HTERT RPE-1 (cell line): ENCODE results near the gene ACTA2.

ENCODE experiments used
- in situ Hi-C: fragments of 300-500 bp; cut with MboI; formaldehyde crosslinking; loops from 4 replicates; pipeline ENCODE4 v1.14.3; 2020; ENCODE audit warnings: low sequenced_read_pairs

The ACTA2 gene

DNA sequence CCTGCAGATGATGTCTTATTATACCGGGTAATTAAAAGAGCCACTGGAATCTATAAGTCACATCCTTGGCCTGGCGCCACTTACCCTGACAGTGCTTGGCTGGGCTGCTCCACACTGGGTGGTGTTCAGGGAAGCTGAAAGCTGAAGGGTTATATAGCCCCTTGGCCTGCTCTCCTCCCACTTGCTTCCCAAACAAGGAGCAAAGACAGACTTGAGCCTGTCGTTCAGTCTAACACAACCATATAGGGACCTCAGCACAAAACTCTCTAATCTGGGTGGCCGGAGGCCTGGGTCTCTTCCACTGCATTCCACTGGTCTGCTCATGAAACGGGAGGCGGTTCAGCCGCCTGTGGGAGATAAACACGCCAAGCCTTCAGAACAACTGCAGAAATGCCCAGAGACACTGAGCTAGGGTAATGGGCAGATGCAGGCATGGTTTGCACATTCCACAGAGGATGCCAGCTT lies at the start of gene ACTA2:
Gene ACTA2 (minus strand): TSS at position 127 of the 465 bp plus-strand sequence. CDS start 3,843 bp downstream, outside the sequence.
- in situ Hi-C loops, result no loop called here

DNA sequence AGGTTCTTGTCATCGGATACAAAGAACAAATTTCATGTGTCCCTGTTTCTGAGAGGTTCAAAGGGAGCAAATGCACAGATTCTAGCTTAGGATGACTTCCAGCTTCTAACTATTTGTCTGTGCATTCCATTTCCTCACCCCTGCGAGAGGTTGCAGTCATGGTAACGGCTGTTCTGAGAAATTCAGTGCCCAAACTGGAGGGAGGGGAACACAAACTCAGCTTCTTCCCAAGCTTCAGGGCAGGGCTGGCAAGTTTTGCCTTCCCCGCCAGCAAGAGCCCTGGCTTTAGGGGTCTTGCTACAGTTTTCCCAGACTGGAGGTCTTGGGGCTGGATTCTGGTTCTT lies 49.1 kb upstream of the ACTA2 start:
- in situ Hi-C loops, result no loop called here

DNA sequence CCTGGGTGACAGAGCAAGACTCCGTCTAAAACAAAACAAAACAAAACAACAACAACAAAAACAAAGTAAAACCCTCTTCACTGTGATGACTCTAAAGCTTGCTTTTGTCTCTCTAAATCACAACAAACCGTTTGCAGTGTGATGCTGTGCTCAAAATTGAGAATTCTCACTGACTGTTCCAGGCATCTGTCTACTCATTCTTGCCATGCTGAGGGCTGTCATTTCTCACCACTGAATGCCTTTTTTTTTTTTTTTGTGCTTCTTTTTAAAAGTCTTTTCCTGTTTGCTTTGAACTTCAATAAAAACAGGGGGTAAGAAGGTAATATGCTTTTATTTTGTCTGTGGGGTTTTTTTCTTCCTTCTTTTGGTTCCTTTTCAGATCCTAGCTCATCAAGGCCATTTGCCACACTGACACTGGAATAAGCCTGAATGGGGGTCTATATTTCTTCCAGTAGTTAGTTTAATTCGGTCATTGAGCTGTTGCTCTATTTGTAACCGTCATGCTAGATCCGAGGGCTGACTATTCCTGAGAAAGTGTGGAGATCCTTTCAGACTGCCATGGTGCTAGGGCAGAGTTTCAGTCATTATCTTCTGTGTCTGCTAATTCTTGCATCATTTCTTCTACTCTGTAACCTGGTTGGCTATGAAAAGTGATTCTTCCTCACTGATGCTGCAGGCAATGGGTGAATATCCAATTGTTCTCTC lies 48.6 kb upstream of the ACTA2 start:
- in situ Hi-C loops, result no loop called here

DNA sequence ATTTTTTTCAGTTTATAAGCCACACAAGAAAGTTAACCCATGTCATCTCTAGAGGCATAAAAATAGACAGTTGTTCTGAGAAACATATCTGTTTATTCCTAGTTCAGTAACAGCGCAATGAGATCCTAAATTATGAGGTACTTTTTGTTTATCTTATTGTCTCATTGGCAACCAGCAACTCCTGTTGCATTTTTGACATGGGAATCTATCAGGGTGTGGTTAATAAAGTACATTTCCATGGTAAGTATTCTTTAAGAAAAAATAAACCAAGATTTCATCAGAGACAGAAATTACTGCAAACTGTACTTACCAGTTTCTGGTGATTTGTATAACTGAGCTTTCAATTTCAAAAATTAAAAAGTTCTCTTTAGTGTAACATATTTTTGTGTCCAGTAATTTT lies 47.1 kb upstream of the ACTA2 start:
- in situ Hi-C loops, result no loop called here

DNA sequence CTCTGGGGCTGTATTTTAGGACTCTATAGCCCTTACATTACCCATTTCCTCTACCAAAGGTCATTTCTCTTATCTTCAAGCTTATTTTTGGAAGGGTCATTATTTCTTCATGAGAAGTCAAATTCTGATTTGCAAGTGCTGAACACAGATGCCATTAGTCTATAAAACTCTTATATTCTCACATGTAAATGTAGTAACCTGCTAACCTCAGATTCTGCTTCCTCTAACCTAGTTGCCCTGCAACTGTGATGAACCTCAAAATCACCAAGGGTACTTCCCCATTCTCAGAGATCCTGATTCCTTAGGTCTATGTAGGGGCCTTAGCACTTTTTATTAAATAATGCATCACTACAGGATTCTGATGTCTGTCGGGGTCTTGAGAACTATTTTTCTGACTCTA lies 44.4 kb upstream of the ACTA2 start:
- in situ Hi-C loops, result no loop called here

DNA sequence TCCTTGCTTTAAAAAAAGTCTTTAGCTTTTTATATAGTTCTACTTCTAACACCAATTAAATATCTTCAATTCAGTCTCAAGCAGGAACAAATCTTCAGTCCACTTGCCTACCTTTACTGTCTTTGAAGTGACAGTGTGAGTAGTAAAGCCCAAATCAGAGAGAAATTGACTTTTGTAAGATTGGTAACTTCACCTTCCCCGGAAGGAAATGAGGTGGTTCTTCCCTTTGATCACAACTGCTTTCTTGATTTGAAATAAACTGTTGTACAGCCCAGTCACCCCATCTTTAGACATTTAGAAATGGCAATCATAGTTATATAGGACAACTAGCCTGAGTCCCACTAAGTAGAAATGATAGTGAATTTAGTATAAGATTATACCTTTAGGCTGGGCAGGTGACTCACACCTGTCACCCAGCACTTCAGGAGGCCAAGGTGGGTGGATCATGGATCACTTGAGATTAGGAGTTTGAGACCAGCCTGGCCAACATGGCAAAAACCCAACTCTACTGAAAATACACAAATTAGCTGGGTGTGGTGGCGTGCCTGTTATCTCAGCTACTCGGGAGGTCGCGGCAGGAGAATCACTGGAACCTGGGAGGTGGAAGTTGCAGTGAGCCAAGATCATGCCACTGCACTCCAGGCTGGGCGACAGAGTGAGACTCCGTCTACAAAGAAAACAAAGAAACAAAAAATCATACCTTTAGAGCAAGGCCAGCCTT lies 42.7 kb upstream of the ACTA2 start:
- in situ Hi-C loops, result no loop called here

DNA sequence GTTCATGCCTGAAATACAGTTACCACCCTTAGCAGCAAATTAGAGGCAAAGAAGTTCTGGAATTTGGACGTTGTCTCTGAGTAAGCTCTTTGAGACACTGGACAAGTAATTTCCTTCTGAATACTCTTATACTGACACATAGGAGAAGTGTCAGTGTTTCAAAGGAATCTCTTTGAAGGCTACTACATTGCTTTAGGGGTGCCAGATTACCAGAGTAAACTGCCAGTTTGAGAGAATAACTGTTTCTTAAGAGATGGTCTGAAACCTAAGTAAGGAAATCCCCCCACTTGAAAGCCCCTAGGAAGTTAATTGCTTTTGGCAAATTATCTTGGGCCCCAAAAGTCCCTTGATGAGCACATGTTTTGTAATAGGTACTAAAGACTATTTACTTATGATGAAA lies 41.4 kb upstream of the ACTA2 start:
- in situ Hi-C loops, result no loop called here

DNA sequence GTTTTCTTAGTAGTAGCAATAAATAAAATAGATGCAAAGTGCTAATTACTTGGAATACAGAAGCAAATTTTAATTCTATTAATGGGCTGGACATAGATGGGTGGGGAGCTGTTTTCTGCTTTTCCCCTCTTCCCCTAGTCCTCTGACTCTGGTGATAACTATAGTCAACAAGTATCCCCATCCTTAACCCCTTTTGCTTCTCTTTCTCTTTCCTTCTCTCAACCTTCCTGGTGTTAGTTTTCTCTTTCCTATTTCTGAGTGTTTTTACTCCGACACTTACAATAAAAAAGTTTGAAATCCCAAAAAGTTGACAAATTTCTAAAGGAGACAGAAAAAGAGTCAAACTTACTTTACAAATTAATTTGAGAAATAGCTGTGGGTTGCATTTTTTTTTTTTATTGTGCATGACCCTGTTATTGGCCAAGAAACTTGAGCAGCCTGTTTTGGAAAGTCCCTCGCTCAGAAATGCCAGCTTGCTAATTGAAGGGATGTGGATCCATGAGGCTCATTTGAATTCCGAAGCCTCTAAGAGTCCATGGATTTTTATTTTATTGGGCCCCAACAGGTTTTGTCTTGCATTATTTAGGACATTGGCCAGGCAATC lies 40.5 kb upstream of the ACTA2 start:
- in situ Hi-C loops, result no loop called here

DNA sequence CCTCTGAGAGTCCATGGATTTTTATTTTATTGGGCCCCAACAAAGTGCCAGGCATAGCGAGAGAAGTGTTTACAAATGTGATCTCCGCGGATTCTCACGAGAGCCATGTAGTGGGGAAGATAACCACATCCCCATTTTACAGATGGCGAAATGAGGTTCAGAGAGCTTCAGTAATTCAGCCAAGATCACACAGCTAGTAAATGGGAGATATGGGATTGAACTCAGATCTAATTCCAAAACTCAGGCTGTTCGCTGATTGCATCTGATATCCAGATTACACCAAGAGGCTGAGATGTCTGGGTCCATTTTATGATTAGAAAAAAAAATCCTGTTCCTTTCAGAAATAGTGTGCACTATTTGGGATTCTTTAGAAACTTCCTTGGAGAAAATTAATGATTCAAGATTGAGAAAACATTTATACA lies 39.3 kb upstream of the ACTA2 start:
- in situ Hi-C loops, result no loop called here

DNA sequence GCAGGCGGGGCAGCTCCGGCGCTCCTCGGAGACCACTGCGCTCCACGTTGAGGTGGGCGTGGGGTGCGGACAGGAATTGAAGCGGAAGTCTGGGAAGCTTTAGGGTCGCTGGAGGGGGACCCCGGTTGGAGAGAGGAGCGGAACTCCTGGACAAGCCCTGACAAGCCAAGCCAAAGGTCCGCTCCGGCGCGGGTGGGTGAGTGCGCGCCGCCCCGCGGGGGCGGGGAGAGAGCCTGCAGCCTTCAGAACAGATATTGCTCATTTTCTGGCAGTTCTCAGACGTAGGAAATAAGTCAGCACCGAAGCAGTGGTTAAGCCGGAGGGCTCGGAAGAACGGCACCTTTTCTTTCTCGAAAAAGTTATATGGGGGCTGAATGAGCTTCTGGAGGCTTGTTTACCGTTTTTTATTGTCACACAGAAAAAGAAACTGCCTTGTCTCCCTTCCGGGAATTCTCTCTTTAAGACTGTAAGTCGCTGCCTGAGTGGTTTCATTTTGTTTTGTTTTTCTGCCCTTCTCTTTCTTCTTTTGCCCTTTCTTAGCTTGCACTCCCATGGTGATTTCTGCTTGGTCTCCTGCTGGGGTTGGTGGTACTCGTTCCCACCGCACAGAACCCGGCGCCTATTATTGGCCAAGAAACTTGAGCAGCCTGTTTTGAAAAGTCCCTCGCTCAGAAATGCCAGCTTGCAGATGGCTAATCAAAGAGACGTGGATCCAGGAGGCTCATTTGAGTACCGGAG lies 38.8 kb upstream of the ACTA2 start:
- in situ Hi-C loops, result no loop called here

DNA sequence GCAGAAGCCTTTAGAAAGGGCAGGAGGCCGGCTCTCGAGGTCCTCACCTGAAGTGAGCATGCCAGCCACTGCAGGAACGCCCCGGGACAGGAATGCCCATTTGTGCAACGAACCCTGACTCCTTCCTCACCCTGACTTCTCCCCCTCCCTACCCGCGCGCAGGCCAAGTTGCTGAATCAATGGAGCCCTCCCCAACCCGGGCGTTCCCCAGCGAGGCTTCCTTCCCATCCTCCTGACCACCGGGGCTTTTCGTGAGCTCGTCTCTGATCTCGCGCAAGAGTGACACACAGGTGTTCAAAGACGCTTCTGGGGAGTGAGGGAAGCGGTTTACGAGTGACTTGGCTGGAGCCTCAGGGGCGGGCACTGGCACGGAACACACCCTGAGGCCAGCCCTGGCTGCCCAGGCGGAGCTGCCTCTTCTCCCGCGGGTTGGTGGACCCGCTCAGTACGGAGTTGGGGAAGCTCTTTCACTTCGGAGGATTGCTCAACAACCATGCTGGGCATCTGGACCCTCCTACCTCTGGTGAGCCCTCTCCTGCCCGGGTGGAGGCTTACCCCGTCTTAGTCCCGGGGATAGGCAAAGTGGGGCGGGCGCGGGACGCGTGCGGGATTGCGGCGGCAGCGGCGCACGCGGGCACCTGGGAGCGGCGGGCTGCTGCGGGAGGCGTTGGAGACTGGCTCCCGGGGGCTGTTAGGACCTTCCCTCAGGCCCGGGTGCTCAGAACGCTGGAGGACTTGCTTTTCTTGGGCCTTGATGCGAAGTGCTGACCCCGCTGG lies 38.0 kb upstream of the ACTA2 start, which contains the start of gene FAS:
Gene FAS (plus strand): TSS at position 415 of the 777 bp plus-strand sequence. CDS start 79 bp downstream, at position 494.
- in situ Hi-C loops, result no loop called here

DNA sequence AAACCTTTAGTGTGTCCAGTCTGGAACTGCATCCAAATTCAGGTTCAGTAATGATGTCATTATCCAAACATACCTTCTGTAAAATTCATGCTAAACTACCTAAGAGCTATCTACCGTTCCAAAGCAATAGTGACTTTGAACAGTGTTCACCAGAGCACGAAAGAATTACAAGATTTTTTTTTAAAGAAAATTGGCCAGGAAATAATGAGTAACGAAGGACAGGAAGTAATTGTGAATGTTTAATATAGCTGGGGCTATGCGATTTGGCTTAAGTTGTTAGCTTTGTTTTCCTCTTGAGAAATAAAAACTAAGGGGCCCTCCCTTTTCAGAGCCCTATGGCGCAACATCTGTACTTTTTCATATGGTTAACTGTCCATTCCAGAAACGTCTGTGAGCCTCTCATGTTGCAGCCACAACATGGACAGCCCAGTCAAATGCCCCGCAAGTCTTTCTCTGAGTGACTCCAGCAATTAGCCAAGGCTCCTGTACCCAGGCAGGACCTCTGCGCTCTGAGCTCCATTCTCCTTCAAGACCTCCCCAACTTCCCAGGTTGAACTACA lies 37.3 kb upstream of the ACTA2 start:
- in situ Hi-C loops, result no loop called here

DNA sequence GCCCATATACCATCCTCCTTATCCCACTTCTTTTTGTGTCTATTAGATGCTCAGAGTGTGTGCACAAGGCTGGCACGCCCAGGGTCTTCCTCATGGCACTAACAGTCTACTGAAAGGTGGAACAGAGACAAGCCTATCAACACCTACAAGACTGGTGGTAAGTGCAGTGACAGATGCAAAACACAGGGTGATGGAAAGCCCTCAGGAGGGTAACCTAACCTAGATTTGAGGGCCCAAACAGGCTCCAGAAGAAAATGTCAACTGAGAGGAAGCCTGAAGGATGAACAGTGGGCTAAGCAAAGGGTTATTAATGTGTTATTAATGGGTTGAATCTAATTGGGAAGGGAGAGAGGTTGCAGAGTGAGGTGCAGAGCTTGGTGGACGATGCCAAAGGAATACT lies 36.9 kb upstream of the ACTA2 start:
- in situ Hi-C loops, result no loop called here

DNA sequence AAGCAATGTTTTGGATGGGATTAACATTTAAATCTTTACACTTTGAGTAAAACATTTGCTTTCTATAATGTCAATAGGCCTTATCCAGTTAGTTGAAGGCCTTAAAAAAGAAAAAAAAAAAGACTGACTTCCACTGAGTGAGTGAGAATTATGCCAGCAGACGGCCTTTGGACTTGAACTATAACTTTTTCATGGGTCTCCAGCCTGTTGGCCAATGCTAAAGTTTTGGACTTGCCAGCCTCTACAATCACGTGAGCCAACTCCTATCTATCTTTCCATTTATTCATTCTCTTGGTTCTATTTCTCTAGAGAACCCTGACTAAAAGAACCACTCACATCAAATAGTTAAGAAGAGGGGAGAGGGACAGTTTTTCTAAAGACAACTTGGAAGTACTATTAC lies 35.3 kb upstream of the ACTA2 start:
- in situ Hi-C loops, result no loop called here

DNA sequence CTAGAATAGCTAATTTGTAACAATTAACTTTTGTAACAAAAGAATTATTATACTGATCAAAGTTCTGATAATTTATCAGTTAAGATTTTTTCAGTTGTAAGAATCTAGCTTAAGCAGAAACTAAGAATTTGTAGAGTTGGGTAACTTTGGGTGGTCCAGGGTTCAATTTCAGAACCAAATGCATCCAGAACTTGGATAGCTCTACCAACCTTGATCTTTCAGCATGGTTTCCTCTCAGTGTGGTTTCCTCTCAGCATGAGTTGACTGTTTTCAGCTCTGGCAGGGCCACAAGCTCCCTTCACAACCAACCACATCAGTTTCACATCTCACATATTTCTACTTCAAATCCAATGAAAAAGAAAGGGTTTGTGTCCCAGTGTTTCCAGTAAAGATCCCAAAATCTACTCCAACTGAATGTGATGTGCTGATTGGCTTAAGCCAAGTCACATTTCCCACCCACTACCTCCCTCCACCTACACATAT lies 34.7 kb upstream of the ACTA2 start:
- in situ Hi-C loops, result no loop called here

DNA sequence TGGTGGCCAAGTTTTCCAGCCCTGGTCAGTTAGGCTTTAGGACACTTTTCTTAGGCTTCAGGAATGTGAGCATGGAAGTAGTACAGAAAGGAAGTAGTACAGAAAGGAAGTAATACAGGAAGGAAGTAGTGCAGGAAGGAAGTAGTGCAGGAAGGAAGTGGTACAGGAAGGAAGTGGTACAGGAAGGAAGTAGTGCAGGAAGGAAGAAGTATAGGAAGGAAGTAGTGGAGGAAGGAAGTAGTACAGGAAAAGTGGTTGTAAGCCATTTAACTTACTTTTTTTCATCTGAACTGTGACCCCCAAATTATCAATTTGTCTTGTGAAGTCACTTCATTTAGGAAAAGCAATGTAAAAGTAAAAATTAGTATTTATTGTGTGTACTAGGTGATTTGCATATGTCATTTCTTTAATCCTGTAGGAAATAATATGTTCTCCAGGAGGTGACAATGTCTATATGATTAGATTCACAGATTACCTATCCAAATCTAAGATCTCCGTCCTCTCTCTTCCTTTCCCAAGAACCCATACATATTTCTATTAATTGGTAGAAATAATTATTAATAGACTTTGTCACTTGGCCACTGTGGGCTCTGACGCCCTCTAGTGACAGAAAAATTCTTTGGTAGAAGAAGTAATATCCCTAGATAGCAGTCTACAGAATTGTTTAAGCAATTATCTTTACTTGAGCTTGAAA lies 34.1 kb upstream of the ACTA2 start:
- in situ Hi-C loops, result no loop called here

DNA sequence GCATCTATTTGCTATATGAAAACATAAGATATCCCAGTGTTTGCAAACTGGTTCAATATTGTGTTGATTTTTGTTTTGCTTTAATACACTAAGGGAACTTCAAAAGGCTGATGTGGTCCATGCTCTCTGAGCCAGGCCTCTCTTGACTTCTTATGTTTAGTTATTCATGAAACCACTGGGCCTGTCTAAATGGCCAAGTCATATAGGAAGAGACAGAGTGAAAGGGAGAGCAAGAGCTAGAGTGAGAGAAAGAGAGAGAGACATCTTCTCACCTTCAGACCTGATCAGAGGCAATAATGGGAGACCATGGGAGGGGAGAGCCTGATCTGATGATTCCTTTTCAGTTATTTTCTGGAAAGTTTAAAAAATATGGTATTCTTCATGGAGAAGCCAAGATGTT lies 32.0 kb upstream of the ACTA2 start:
- in situ Hi-C loops, result no loop called here

DNA sequence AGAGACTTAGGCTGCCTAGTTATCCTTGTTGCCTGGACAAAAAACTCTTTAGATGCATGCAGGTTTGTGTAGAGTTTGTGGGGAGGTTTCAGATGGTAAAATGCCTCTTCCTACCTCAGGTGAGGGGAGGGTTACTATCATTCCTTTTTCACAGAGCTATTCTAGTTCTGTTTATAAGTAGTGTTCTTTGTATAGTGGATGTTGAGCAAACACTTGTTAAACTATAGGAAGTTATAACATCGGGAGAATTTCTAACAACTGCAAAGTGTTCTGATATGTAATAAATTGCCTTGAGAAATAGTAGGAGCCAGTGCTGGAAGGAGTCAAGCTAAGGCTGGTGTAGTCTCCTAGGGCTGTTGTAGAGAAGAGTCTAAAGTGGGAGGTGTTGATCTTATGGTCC lies 31.4 kb upstream of the ACTA2 start:
- in situ Hi-C loops, result no loop called here

DNA sequence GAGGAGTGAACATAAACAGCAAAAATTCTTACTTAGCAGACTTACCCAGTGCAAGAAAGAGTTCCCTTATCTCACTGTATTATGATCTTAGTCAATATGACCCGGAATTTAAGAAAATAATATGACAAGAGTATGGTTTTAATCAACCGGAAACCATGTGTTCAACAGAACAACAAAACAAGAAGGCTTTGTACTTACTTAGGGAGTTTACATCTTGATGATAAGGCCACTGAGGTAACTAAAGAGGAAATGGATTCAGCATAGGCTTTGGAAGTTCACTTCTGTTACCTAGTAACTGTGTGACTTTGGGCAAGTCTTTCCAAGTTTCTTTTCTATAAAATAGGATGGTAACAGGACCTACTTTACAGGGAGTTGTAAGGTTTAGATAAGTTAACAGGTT lies 30.6 kb upstream of the ACTA2 start:
- in situ Hi-C loops, result no loop called here

DNA sequence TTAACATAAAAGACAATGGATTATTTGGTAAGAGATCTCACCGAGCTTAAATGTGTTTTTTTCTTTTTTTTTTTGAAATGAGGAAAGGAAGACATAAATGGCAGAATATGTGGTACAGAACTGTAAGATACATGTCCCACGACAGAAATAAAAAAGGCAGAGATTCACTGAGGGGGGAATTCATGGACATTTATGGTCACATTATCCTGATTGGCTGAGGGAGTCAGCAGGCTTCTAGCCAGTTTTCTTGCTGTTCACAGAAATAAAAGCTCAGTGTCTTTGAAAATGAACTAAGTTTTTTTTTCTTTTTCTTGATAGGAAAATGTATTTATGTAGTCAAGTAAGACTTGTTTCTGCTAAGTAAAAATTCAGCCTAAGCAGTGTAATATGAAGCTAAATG lies 29.8 kb upstream of the ACTA2 start:
- in situ Hi-C loops, result no loop called here
